Amygdala (tissue), 56 donors: Measurements from ENCODE around the gene LGALS7B.
"Not testable (repeated sequence)": the region's sequence is repeated elsewhere in the genome, so short reads cannot be mapped to it uniquely, and the experiment has no call there.

Experiments
- DNase-seq, 56 donors: peaks; one replicate each; lab custom pipeline; 2025; lab: John Stamatoyannopoulos, UW

The LGALS7B gene

GRCh38 chr19:38769635-38770211 lies 19.3 kb upstream of the LGALS7B start:
- peak in 38 of 56 donors; percentile 2 to 79 (median 25) for DNase-seq

GRCh38 chr19:38770228-38770948 lies 18.6 kb upstream of the LGALS7B start:
- DNase-seq = not testable (repeated sequence)

GRCh38 chr19:38770949-38771275 lies 18.1 kb upstream of the LGALS7B start:
- not testable (repeated sequence) for DNase-seq

- DNase-seq = not testable (repeated sequence)
Observed at GRCh38 chr19:38771569-38771968, 17.4 kb upstream of the LGALS7B start.

GRCh38 chr19:38773469-38774177 lies 15.4 kb upstream of the LGALS7B start, which contains the start of gene LGALS7:
Gene LGALS7 (minus strand): TSS chr19:38773517. CDS start chr19:38773492, 25 bp downstream.
- no peak for DNase-seq

GRCh38 chr19:38774181-38774950 lies 14.6 kb upstream of the LGALS7B start:
- DNase-seq = no peak

GRCh38 chr19:38778733-38779132 lies 10.3 kb upstream of the LGALS7B start:
- no peak for DNase-seq

- DNase-seq = no peak
Observed at GRCh38 chr19:38780443-38780842, 8.6 kb upstream of the LGALS7B start.

- no peak for DNase-seq
Observed at GRCh38 chr19:38781058-38781457, 7.9 kb upstream of the LGALS7B start.

- not testable (repeated sequence) for DNase-seq
Observed at GRCh38 chr19:38782212-38782611, 6.8 kb upstream of the LGALS7B start.

- no peak for DNase-seq
Observed at GRCh38 chr19:38784224-38784623, 4.8 kb upstream of the LGALS7B start.

GRCh38 chr19:38785187-38785699 lies 3.8 kb upstream of the LGALS7B start:
- DNase-seq = no peak

GRCh38 chr19:38786061-38786460 lies 2.9 kb upstream of the LGALS7B start:
- DNase-seq = not testable (repeated sequence)

GRCh38 chr19:38786572-38787265 lies 2.3 kb upstream of the LGALS7B start:
- no peak for DNase-seq

GRCh38 chr19:38790507-38791403 lies 1.8 kb downstream of the LGALS7B start:
- not testable (repeated sequence) for DNase-seq

GRCh38 chr19:38791451-38792064 lies 2.6 kb downstream of the LGALS7B start:
- DNase-seq = not testable (repeated sequence)

- DNase-seq = peak in 1 of 56 donors; percentile 10
Observed at GRCh38 chr19:38792250-38793111, 3.5 kb downstream of the LGALS7B start.
